ENCODE data around the gene MYCN. TPM values are rescaled to one million over a fixed set of nuclear protein-coding genes. Genes with fewer than 3 reads are reported as not detected.

MYCN gene
- total RNA-seq, 4 donors from 2014 or later: 0.48 to 7.0 (median 0.82) TPM; not detected in 1

DNA sequence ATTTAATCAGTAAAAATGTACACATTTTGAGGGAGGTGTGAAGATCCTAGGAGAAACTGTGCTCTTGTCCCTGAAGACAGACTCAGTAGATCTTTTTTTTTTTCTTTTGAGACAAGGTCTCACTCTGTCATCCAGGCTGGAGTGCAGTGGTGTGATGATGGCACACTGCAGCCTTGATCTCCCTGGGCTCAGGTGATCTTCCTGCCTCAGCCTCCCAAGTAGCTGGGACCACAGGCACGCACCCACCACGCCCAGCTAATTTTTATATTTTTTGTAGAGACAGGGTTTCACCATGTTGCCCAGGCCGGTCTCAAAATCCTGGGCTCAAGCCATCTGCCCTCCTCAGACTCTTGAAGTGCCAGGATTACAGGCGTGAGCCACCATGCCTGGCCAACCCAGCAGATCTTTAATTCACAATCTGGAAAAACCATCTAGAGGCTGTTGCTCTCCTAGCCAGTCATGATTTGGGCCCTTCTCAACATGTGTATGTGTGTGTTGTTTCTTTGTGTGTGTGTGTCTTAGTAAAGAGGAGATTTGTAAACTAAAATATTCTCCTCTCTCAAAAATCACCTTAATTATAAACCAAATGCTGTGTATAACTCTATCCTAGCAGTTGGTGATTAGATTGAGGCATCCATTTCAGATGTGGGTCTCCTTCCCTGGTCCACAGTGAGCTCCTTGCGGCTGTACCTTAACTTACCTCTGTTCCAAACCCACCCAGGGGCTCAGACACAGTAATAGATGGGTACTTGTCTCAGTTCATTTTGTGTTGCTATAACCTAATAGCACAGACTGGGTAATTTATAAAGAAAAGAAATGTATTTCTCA is 3.9 kb upstream of the MYCN start:
- intact Hi-C loops (cut with DNase I; ENCODE audit: low total_unique reads) (no loop called here), in situ Hi-C loops (cut with MboI; ENCODE audit: low pct_ligation_motif_present in 1 of 4, low pct_unique_long_range_greater_than_20kb in 1 of 4, low sequenced_read_pairs in 3 of 4) (loop anchor here (10.0 to 25.0 kb wide), 7 partner anchors 299 to 826 kb away; no protein-coding TSS in a partner anchor)
- Histone ChIP-seq H3K9me3 (no peaks in the 10 kb centered on the region), H3K4me3 (no peak overlapping the region), H3K27ac (no peak overlapping the region), H3K36me3 (no peaks in the 10 kb centered on the region), H3K27me3 (peaks cover 27% of the 10 kb centered on the region), H3K4me1 (peaks cover 4 to 23% (median 19%) of the 10 kb centered on the region in 4 donors)
- 91 to 100% methylated on average over 1 to 5 of the region's 5 CpGs for WGBS, 2 donors (ENCODE audit: low coverage in 1 of 2)
- DNase-seq: no peak
- no peak for TF ChIP-seq CTCF (IDR thresholded peaks at IDR 0.05)
- no peak for TF ChIP-seq POLR2A (IDR thresholded peaks at IDR 0.05)

GRCh38 chr2:15937105-15937881 is 3.1 kb upstream of the MYCN start:
- H3K27me3 ChIP-seq: peaks cover 35% of the 10 kb centered on the region
- no peak for DNase-seq
- H3K36me3 ChIP-seq: no peaks in the 10 kb centered on the region
- intact Hi-C loops (cut with DNase I; ENCODE audit: low total_unique reads): no loop called here
- in situ Hi-C loops (cut with MboI; ENCODE audit: low pct_ligation_motif_present in 1 of 4, low pct_unique_long_range_greater_than_20kb in 1 of 4, low sequenced_read_pairs in 3 of 4): loop anchor here (10.0 to 25.0 kb wide), 7 partner anchors 300 to 825 kb away; no protein-coding TSS in a partner anchor
- H3K4me3 ChIP-seq: no peak overlapping the region
- H3K27ac ChIP-seq: no peak overlapping the region
- peaks cover 12 to 30% (median 26%) of the 10 kb centered on the region in 4 donors for H3K4me1 ChIP-seq
- WGBS, 2 donors (ENCODE audit: low coverage in 1 of 2): 84 to 85% methylated on average over 7 to 8 of the region's 8 CpGs
- TF ChIP-seq POLR2AphosphoS5 (IDR thresholded peaks at IDR 0.05): no peak
- no peak for TF ChIP-seq POLR2A (IDR thresholded peaks at IDR 0.05)
- TF ChIP-seq EP300 (IDR thresholded peaks at IDR 0.05; ENCODE audit: low read depth): no peak
- no peak for TF ChIP-seq CTCF (IDR thresholded peaks at IDR 0.05)
- no peaks in the 10 kb centered on the region for H3K9me3 ChIP-seq

GRCh38 chr2:15937882-15938802 is 2.2 kb upstream of the MYCN start:
- Histone ChIP-seq H3K27ac (no peak overlapping the region), H3K36me3 (no peaks in the 10 kb centered on the region), H3K4me3 (no peak overlapping the region), H3K9me3 (no peaks in the 10 kb centered on the region), H3K4me1 (peaks cover 12 to 36% (median 31%) of the 10 kb centered on the region in 4 donors), H3K27me3 (peaks cover 42% of the 10 kb centered on the region)
- intact Hi-C loops (cut with DNase I; ENCODE audit: low total_unique reads): no loop called here
- 81 to 86% methylated on average over 5 to 7 of the region's 7 CpGs for WGBS, 2 donors (ENCODE audit: low coverage in 1 of 2)
- TF ChIP-seq EP300 (IDR thresholded peaks at IDR 0.05; ENCODE audit: low read depth): no peak
- no peak for TF ChIP-seq CTCF (IDR thresholded peaks at IDR 0.05)
- no peak for TF ChIP-seq POLR2AphosphoS5 (IDR thresholded peaks at IDR 0.05)
- no peak for TF ChIP-seq POLR2A (IDR thresholded peaks at IDR 0.05)
- in situ Hi-C loops (cut with MboI; ENCODE audit: low pct_ligation_motif_present in 1 of 4, low pct_unique_long_range_greater_than_20kb in 1 of 4, low sequenced_read_pairs in 3 of 4): loop anchor here (10.0 to 25.0 kb wide), 7 partner anchors 301 to 824 kb away; no protein-coding TSS in a partner anchor
- no peak for DNase-seq

All from transverse colon (tissue), 4 donors.